GM21423 (cell line): ENCODE results near the gene SLC15A3.

ENCODE experiments used
- ATAC-seq: cut with Tn5 transposase; IDR thresholded peaks from one replicate; pipeline ENCODE4 v1.9.1; 2021; ENCODE audit warnings: mild to moderate bottlenecking, moderate library complexity; ENCODE audit not compliant: unreplicated experiment

SLC15A3 gene

GRCh38 chr11:60931917-60932316 lies 20.1 kb downstream of the SLC15A3 start:
- no peak for ATAC-seq

DNA sequence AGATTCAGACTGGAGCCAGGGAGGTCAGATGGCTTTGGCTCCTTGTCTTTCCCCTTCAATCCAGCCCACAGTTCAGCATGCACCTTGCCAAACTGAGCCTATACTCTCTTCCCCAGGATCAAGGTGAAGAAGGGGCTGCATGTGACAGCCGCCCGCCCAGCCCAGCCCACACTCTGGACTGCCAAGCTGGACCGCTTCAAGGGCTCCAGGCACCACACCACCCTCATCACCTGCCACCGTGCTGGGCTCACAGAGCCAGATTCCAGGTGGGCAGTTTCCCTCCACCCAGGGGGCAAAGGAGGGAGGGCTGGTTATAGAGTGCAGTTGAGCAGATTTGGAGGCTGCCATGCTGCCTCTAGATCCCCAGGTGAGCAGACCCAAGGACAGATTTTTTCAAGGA lies 21.6 kb downstream of the SLC15A3 start:
- ATAC-seq: no peak

DNA sequence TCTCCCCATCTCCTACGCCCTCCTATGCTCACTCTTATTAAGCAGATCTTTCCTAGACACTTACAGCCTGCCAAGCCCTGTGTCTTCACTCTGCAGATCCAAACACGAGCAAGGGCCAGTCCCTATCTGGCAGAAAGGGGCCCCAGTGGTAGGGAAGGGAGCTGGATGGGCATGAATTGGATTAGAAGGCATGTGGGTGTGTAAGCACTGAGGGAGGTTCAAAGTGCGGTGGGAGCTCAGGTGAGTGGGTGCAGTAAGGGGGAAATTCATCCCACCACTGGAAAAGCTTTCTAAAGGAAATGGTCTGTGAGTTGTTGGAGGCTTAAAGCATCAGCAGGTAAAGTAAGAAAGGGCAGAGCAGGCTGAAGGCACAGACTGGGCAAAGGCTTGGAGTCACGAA lies 22.2 kb downstream of the SLC15A3 start:
- no peak for ATAC-seq

- ATAC-seq: no peak
Observed at GRCh38 chr11:60928563-60929001, 23.4 kb downstream of the SLC15A3 start.

GRCh38 chr11:60927600-60927999 lies 24.4 kb downstream of the SLC15A3 start:
- no peak for ATAC-seq

- no peak for ATAC-seq
Observed at GRCh38 chr11:60927061-60927592, 24.8 kb downstream of the SLC15A3 start.

DNA sequence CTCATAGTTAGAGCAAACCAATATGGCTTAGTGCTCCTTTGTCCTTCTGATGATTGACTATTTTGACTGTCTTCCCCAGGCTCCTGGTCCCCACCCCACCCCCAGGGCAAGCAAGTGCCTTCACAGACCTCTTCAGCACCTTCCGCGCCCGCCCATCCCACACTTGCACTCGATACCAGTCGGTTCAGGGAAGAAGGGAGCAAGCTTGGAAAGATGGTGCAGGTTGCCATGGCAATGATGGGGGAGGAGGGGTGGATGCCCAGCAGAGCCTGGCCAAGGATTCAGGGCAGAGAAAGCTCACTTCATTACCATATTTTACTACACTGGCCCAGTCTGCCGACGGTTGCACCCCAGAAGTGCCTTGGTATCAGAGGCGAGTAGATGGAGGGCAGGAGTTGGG lies 25.5 kb downstream of the SLC15A3 start:
- ATAC-seq: no peak

DNA sequence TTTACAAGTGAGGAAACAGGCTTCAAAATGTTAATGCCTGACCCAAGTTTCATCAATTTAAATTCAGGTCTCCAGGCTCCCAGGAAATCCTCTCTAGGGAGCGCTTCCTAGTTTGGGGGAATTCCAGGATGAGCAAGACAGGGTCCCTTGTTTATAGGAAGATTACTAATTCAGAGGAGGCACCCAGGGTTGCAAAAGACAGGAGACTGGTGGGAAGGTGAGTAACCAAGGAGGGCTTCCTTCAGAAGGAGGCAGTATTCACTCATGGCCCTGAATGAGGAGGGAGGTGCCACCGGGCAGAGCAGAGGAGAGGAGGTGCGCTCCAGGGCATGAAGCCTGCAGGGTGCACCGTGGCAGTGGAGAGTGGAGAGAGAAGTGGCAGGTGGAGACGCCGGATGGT lies 26.1 kb downstream of the SLC15A3 start:
- ATAC-seq: no peak

DNA sequence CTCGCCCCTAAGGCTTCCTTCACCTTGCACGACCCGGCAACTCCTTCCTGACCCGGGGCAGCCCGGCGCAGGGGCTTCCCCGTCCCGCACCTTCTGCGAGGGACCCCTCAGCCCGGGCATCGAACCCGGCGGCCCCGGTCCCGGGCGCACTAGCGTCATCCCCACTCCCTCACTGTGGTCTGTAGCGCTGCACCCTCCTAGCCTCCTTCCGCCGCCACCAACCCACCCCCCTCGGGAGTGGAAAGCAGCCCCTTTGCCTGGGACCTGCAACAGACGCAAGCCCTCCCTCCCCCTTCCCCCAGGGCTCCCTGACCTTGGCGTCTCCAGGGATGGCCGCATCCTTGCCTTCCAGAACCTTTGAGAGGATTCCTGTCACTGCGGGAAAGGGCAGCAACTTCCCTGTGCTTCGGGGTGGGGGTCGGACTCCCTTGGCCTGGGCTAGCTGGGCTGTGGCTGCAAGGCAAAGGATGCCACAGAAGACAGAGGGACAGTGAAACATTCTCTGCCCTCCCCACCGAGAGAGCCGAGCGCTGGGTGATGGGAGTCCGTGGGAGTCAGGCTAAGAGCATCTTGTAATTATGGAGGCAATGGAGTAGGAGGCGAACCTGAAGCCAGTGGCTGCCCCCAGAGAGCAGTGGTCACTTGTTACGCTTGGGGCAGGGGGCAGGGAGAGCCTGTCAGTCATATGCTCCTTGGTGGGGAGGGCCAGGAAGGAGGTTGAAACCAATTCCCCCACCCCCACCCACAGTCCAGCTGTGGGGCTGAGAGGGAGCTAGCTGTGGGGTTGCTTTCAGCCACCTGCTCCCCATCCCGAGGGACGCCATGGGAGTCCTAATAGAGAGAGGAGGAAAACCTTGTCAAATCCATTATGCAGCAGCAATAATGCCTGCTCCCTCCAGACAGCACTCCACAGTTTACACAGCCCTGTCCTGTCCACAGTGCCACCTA lies 26.8 kb downstream of the SLC15A3 start:
- ATAC-seq: no peak

GRCh38 chr11:60924110-60924905 lies 27.7 kb downstream of the SLC15A3 start, which contains the start of gene TMEM132A:
Gene TMEM132A (plus strand): TSS chr11:60924460. CDS start chr11:60924634, 174 bp downstream.
- ATAC-seq: peak; percentile 38

DNA sequence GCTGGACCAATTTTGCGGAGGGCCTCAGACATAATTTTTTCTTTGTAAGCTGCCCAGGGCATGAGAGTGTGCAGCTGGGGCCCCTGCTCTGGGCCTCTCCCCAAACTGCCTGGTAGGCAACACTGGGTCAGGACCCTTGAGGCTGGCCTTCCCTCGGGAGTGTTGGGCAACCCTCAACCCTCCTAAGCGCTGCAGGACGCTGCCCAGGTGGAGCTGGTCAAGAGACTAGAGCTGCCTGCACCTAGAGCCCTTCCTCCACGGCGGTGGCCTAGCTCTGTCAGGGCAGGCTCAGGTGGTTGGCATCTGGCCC lies 28.2 kb downstream of the SLC15A3 start:
- no peak for ATAC-seq

DNA sequence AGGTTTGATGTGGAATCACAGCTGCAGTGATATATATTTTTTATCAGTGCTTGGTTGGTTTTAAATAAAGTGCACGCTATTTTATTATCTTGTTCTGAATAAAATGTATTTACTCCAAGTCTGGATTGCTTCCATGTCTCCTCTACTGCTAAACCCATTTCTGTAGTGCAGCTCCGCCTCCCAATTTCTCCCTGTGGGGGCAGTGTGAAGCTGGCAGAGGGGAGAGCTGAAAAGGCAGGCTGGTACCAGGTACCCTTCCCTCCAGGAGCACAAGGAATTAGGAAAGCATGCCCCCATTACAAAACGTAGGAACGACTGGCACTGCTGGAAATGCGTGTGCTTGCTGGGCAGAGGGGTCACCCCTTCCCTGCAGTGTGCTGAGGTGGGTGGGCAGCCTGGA lies 28.6 kb downstream of the SLC15A3 start:
- no peak for ATAC-seq

- ATAC-seq: no peak
Observed at GRCh38 chr11:60922906-60923305, 29.1 kb downstream of the SLC15A3 start.

- no peak for ATAC-seq
Observed at GRCh38 chr11:60921777-60922335, 30.1 kb downstream of the SLC15A3 start.

- ATAC-seq: no peak
Observed at GRCh38 chr11:60921259-60921658, 30.7 kb downstream of the SLC15A3 start.

DNA sequence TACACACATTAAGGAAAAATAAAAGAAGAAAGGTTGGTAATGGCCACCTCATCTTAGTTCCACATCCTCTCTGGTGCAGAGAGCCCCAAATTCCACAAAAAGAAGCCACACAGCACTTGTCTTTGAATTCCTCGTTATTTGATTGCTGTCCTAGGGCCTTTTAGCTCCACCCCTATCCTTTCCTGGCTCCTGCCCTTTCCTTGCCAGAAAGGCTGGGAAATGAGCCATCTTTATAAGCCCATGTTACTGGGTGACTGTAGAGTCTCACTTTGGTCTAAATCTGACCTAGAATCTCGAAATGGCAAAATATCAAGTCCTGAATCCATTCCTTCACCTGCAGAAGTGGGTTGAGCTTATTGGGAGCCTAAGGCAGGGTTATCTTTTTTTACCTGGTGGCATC lies 32.0 kb downstream of the SLC15A3 start:
- no peak for ATAC-seq

GRCh38 chr11:60919320-60919719 lies 32.7 kb downstream of the SLC15A3 start:
- no peak for ATAC-seq

DNA sequence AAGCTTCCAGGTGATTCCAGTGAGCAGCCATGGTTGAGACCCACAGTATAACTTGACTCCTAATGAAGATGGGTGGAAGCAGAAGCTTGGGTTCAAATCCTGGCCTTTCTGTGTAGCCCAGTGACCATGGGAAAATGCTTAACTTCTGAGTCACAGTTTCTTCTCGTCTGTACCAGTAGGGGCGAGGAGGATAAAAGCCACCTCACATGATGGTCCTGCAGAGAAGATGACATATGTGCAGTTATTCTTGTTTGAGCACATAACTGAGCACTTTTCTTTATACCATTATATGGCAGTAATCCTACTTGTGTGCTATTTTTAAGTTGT lies 33.1 kb downstream of the SLC15A3 start:
- ATAC-seq: no peak

GRCh38 chr11:60918251-60918938 lies 33.6 kb downstream of the SLC15A3 start:
- no peak for ATAC-seq

- no peak for ATAC-seq
Observed at GRCh38 chr11:60917267-60917666, 34.7 kb downstream of the SLC15A3 start.

DNA sequence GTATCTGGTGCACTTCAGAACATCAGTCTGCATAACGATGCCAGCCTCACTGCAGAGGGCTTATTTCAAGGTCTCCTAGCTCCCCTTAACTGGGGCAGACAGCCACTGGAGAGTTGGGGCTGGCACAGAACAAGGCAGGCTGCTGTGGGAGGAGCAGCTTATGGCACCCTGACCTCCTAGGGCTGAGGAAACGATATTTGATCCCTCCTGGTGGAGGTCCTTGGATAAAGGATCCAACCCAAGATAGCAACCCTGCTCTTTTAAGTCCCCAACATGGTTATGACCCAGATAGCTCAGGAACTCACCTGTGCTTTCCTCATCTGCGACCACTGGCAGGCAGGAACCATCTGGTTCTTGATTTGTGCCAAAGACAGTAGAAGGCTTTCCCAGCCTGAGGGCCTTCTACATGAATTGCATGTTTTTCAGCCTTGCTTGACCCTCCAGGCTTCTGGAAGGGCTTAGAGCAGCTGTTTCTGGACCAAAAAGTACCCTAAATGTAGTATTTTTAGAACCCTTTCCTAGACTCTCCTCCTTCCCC lies 35.2 kb downstream of the SLC15A3 start:
- ATAC-seq: no peak
